GM15510 (cell line): ENCODE measurements around the gene METTL8.

Source experiments
- POLR2A ChIP-seq: IDR thresholded peaks from 3 replicates; pipeline ENCODE4 v1.6.1; 2011; ENCODE audit warnings: borderline replicate concordance; ENCODE audit not compliant: insufficient read length; ENCODE audit errors: extremely low read depth

METTL8 gene

DNA sequence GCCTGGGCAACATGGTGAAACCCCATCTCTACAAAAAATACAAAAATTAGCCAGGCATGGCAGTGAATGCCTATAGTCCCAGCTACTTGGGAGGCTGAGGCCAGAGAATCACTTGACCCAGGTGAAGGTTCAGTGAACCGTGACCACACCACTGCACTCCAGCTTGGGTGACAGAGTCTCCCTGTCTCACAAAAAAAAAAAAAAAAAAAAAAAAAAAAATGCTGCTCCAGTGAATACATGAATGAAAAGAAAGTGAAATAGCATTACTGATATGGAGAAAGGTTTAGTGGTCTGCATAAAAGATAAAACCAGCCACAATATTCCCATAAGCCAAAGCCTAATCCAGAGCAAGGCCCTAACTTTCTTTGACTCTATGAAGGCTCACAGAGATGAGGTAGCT lies 44.5 kb downstream of the METTL8 start:
- TF ChIP-seq POLR2A = no peak

DNA sequence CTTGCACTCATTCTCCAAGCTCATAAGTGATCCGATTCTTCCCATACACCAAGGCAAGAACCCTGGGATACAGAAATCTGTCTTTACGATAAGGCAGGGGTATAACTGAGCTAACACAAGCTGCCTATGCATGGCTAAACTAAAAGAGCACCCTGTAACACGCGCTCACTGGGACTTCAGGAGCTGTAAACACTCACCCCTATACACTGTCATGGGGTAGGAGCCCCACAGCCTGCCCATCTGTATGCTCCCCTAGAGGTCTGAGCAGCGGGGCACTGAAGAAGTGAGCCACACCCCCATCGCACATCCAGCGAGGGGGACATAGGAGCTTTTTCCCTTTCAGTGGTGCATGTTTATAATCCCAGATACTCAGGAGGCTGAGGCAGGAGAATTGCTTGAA lies 46.7 kb downstream of the METTL8 start:
- TF ChIP-seq POLR2A = no peak

DNA sequence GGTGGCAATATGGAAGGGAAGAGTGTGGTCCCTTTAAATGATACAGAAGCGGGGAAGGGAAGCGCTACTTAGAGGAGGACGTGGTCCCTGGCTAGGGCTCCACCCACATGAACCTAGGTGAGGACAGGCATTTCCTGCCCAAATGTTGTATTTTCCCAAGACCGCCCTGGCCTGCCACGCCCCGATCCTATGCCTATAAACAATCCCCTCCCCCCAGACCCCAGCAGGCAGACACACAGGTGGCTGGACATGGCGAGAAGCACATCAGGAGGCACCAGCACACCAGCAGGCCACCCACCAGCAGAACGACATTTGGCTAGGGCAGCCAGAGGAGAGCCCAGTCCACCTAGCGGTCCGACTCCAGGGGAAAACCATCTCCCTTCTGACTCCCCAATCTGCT lies 47.2 kb downstream of the METTL8 start:
- no peak for TF ChIP-seq POLR2A

DNA sequence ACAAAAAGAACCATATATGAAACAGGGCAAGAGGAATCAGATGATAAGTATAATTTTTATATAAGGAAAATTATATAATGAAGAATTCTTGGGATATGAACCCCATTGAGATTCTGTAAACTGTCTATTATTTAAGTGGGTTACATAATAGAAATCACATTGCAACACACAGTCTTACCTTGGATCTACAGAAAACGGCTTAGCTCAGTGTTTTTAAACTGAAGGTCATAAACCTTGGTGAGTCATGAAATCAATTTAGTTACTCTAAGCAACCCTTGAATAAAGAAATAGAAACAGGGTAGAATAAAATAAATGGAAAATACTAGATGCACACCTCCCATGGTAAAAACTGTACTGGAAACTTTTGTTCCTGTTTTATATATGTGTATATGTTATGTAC lies 50.7 kb downstream of the METTL8 start:
- no peak for TF ChIP-seq POLR2A

DNA sequence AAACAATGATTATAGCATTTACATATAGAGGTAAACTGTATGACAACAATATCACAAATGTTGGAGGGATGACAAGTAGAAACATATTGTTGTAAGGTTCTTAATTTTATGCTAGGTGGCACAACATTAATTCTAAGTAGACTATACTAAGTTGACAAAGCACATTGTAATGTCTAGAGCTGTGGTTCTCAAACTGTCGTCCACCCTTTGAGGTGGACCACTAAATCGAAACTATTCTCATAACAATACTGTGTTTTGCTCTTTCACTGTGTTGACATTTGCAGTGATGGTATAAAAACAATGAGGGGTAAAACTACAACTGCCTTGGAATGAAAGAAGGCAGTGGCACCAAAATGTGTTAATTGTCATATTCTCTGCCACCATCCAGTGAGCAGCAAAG lies 66.1 kb downstream of the METTL8 start:
- no peak for TF ChIP-seq POLR2A

DNA sequence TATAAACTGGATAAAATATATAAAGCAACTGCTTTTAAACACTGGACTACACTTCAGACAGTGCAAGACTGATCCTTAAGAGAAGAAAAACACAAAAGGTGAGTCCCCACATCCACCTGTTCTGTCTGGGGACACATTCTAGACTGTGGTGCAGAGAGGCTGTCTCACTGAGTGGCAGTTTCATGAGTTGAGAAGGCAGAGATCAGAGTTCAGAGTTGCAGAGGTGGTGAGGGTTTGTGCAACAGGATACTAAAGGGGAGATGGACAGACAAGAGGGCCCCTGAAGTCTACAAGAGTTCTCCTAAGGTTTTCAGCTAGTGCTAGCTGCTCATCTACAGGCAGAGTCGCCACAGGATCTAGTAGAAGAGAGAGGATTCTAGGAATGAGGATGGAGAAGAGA lies 68.0 kb downstream of the METTL8 start:
- TF ChIP-seq POLR2A = no peak

DNA sequence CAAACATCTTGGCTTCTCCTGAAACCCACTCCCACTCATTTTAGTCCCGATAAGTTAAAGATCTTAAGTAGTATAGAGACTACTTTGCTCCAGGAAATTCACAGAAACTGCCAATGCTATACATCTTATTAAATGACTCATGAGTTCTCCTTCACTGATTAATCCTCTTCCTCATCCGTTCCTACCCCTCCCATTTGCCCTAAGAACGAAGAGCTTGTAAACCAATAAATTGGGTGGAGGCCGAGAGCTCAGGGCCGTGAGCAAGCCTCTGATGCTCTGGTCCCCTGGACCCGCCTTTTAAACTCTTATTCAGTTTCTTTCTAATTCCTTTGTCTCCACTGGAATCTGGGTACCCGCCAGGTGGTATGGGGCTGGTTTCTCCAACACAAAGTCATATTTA lies 68.6 kb downstream of the METTL8 start:
- TF ChIP-seq POLR2A = no peak

DNA sequence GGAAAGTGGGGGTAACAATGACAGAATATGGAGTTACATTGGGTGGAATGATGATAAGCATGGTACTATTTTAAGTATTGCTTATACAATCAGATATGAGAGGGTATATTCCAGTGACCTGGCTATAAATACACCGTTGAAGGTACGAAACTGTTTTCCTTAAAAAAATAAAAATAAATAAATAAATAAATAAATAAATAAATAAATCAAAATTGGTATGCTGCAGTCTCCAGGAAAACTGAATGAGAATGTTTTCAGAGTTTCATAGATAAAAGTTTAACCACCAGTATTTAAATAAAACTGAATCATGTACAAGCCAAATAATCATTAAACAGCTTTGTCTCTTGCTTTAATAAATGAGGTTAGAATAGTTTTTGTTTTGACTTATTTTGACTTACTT lies 71.4 kb downstream of the METTL8 start:
- no peak for TF ChIP-seq POLR2A

DNA sequence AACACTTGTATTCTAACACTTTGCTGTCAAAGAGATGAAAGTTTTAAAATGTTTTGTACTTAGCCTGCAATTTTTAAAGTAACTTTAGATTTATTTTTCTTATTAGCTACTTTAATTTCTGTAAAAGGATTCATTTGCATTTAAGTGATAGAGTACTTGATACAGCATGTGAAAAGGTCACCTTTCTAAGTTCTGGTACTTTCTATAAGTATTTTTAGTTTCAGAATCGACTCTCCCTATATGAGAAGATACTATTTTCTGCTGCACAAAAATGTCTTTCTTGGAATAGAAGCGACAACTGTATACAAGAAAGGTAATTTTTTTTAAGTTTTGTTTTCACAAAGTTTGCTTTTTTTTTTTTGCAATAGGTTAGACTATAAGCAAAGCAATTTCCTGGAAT lies 72.9 kb downstream of the METTL8 start:
- TF ChIP-seq POLR2A = no peak

DNA sequence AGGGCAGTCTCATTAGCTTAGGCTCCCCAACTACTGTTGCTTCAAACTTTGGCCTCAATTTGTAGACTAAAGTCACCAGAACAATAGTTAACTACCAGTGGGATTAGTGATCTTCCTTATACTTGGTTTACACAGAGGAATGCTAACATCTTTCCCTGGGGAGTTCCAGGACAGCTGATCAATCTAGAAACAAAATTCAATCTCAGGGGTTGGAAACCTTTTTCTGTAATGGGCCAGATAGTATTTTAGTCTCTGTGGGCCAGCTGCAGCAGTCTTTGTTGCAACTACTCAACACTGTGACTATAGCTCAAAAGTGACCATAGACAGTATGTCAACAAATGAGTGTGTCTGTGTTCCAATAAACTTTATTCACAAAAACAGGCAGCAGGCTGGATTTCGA lies 85.7 kb downstream of the METTL8 start:
- TF ChIP-seq POLR2A = no peak

DNA sequence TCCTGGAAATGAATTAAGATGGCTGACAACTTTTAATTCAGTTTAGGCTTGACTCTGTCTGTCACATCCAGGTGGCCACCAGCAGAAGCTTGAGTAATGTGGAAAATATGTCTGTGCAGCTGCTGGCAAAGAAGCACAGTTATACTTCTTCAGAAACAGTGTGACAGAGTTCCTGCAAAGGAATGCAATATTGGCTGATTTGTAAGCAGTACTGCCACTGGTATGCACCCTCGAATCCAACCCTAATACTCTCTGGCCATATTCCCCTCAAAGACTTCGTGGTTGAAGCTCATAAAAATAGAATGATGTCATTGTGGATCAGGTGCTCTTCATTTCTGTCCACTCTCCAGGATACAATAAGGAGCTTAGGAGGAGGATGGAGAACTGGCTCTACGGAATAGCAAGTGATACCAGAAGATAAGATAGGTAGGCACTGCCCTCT lies 86.2 kb downstream of the METTL8 start:
- no peak for TF ChIP-seq POLR2A

DNA sequence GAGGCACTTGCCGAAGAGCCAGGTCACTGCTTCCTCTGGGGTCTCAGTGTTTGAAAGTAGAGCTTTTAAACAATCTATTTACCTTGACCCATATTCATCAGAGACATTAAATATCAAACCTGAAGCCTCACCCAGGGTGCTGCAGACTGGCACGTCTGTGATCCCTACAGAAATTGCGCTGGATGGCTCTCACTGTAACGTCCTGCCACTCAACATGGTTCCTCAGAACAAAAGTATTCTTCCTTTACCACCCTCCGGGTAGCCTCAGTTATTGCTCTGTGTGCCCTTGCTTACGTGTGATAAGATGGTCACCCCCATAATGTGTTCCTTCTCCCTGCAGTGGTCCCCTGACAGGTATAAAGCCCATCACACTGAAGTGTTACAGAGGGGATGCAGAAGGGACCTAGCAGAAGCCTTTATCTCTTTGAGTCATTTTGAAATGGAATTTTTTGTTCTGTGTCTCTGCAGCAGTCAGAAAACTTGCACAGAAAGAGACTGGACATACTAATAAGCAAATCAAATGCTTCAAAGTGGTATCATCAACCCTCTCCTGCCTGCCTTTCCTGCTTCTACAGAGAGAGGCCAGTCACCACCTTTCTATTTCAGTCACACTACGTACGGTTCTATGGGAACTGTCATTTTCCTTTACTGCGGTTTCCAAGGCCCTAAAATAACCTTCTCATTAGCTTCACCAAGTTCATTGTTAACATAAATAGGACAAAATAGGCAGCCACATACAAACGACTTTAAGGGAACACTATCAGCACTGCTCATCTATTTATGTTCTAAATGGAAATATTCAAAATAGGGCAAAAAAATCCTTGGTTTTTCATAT lies 86.8 kb downstream of the METTL8 start:
- no peak for TF ChIP-seq POLR2A

DNA sequence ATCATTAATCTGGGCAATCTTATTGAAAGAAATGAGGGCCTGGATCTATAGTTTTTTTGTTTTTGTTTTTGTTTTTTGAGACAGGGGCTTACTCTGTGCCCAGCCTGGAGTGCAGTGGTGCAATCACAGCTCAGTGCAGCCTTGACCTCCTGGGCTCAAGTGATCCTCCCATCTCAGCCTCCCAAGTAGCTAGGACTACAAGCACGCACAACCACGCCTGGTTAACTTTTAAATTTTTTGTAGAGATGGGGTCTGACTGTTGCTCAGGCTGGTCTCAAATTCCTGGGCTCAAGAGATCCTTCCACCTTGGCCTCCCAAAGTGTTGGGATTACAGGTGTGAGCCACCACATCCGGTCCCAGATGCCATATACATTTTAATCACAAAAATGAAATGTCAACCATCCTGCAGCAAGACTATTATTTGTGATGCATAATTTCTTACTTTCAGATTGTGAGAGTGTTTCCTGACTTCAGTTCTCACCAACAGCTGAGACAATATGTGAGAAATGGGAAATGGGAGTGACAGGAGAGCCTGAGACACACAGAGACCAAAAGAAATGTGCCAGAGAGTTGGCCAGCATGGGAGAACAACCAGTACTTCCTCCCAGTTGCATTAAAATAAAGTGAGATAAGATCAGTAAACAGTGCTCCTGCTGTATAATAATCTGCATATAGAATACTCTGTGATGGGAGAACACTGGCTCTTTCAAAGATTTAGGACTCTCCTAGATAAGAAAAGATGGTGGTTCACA lies 87.6 kb downstream of the METTL8 start:
- TF ChIP-seq POLR2A = no peak

DNA sequence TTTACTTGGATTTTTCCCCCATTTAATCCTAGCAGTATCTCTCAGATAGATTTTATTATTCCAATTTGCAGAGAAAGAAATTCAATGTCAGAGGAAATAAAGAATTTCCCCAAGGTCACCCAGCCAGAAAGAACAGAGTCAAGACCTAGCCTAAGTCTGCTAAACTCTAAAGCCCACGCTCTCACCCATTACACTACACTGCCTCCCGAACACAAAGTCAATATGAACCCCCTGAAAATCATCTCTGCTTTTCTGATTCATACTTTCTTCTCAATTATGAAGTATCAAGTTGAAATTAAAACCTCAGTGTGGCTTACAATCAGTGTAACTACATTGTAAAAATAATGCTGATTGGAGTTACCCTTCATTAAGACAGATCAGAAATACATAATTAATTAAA lies 89.6 kb downstream of the METTL8 start:
- no peak for TF ChIP-seq POLR2A

DNA sequence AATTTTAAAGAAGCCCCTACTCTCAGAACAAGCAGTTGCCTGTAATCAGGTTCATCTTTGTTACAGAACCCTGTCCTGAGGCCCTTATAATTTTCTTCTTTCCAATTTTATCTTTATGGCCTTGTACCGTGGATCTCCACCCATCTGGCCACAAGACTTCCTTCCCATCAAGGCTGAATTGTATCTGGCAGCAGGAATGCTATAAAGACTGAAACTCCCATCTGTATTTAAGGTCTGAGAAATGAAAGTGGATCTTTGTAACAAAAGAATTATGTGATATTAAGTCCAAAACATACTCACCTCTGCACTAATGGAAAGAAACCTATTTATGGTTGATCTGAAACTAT lies 91.8 kb downstream of the METTL8 start:
- no peak for TF ChIP-seq POLR2A

DNA sequence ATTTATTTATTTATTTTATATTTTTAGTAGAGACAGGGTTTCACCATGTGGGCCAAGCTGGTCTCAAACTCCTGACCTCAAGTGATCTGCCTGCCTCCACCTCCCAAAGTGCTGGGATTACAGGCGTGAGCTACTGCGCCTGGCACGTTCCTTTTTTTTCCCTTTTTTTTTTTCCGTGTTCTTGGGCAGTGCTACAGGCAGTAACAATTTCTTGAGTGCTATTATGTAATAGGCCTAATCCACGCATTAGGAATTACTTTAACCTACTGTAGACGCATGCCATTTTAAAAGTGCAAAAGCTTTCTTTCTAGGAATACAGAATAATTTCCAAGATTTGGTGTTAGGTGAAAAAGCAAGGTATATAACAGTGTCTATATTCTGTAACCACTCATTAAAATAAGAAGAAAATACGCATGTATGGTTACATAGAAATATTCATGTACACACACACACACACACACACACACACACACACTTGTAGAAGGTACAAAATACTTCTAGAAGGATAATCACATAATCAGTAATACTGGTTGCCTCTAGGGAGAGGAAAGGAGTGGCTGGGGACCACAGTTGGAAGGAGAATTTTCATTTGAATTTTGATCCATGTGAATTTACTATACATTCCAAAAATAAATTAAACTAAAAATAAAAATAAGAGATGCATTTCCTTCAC lies 92.3 kb downstream of the METTL8 start:
- TF ChIP-seq POLR2A = no peak

DNA sequence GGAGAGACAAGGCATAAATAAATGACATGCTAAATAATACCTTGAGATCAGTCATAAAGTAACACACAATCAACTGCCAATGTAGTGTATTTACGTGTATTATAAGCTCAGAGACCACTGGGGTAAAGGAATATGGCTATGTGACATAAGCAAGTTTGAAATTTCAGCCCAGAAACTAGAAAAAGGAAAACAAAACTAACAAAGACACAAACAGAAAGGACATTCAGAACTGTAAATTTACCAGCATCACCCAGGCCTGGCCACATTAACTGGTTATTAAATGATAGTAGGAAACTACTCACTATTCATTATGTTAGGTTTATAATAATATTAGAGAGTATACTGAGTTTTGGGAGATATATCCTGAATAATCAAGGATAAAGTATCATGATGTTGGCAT lies 98.8 kb downstream of the METTL8 start:
- no peak for TF ChIP-seq POLR2A

DNA sequence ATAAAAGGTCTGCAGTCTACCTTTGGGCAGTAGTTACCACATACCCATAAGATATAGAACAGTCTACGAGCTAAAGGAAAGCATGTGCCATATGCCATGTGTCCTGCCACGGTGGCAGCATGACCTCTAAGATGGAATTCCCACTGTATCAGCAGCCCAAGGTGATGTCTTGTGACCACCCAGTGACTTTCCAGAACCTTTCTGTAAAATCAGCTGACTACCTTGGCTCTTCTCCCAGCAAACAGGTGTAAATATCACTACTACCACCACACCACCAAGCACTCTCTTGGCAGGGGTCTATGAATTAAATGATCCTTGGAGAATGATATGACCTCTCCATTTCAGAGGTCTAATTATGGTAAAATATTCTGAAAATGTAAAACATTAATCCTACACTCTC lies 99.6 kb downstream of the METTL8 start:
- no peak for TF ChIP-seq POLR2A
